Muscle of arm (tissue), 14 donors: ENCODE data around the gene CHDH. TPM values are rescaled to one million over a fixed set of nuclear protein-coding genes. Genes with fewer than 3 reads are reported as not detected.
A peak's percentile ranks its signal among the peaks of the same experiment; 100 is the strongest.

Source experiments
- DNase-seq: peaks from one replicate; pipeline ENCODE4 v3.0.0-alpha.2; 2013
- long read RNA-seq, 11 donors: transcript quantifications; one replicate each; lab custom pipeline, GENCODE V29; 2026
- polyA plus RNA-seq, 12 donors: library from polyadenylated mRNA; unstranded; fragments of 120-200 nt; gene quantifications; one replicate each; pipeline ENCODE4 v1.2.1, GENCODE V29; 2013; ENCODE audit not compliant: insufficient read length in 12 of 12

CHDH gene, protein sequence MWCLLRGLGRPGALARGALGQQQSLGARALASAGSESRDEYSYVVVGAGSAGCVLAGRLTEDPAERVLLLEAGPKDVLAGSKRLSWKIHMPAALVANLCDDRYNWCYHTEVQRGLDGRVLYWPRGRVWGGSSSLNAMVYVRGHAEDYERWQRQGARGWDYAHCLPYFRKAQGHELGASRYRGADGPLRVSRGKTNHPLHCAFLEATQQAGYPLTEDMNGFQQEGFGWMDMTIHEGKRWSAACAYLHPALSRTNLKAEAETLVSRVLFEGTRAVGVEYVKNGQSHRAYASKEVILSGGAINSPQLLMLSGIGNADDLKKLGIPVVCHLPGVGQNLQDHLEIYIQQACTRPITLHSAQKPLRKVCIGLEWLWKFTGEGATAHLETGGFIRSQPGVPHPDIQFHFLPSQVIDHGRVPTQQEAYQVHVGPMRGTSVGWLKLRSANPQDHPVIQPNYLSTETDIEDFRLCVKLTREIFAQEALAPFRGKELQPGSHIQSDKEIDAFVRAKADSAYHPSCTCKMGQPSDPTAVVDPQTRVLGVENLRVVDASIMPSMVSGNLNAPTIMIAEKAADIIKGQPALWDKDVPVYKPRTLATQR
- 1 to 10 TPM in 6 of 12 donors, under 1 TPM in 5, not detected in 1; 0.75 to 2.8 (median 1.0) TPM for polyA plus RNA-seq
- long read RNA-seq, donor 1, full-length matches to known transcripts, result 2 of 2 reads
- long read RNA-seq, donor 1, partial matches to known transcripts, result 0 of 2 reads
- long read RNA-seq, donor 1, other reads (novel, unspliced or antisense), result 0 of 2 reads
- long read RNA-seq, donor 2, result 0 reads
- long read RNA-seq, donor 3, result 0 reads
- long read RNA-seq, donor 4, result 0 reads
- long read RNA-seq, donor 5, result 0 reads
- long read RNA-seq, donor 6, result 0 reads
- long read RNA-seq, donor 7, result 0 reads
- long read RNA-seq, donor 8, result 0 reads
- long read RNA-seq, donor 9, result 0 reads
- long read RNA-seq, donor 10, result 0 reads
- long read RNA-seq, donor 11, result 0 reads

DNA sequence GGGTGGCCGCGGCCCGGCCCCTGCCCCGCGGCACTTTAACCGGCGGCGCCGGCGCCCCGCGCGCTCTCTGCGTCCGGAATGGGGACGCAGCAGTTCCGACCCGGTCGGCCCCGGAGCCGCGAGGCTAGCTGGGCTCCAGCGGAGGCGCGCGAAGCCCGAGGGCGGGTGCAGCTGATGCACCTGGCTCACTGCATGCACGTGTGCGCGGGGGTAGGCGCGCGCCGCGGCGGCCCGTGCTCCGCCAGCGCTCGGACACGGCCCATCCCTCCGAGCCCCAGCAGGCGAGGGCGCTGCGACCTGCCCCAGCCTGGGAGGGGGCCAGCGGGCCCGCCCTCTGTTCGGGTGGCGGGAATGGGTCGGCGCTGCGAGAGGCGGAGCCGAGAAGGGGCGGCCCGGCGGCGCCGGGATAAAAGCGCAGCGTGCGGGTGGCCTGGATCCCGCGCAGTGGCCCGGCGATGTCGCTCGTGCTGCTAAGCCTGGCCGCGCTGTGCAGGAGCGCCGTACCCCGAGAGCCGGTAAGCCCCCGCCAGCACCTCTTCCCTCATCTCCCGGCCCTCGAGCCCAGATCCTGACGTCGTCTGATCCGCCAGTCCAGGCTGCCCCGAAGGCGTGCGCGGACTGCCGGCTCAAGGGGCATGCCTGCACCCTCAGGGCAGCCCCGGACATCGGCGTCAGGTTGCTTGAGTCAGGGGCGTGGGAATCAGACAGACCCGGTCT is at the start of gene CHDH, which contains the start of gene IL17RB:
Gene CHDH, minus strand, starts transcription at position 286 of the 717 bp plus-strand sequence. CDS start 22,411 bp downstream, outside the sequence.
Gene IL17RB, plus strand, starts transcription at position 435 of the 717 bp plus-strand sequence. Its CDS starts 21 bp downstream, at position 456.
- DNase-seq, result peak; percentile 51

DNA sequence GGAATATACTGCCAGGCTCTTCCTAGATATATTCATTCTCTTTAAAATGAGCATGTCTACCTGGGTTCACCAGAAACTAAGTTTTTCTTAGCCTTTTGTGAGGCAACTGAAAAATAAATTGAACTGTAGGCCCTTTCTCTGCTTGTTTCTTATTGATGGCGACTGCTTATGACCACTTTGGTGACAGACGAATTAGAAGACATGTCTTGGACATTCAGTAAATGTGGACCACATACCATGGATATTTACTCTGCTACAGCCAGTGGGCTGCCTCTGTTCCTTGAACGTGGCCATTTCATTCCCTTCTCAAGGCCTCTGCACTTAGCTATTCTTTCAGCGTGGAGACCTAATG is 46.0 kb upstream of the CHDH start:
- no peak for DNase-seq

DNA sequence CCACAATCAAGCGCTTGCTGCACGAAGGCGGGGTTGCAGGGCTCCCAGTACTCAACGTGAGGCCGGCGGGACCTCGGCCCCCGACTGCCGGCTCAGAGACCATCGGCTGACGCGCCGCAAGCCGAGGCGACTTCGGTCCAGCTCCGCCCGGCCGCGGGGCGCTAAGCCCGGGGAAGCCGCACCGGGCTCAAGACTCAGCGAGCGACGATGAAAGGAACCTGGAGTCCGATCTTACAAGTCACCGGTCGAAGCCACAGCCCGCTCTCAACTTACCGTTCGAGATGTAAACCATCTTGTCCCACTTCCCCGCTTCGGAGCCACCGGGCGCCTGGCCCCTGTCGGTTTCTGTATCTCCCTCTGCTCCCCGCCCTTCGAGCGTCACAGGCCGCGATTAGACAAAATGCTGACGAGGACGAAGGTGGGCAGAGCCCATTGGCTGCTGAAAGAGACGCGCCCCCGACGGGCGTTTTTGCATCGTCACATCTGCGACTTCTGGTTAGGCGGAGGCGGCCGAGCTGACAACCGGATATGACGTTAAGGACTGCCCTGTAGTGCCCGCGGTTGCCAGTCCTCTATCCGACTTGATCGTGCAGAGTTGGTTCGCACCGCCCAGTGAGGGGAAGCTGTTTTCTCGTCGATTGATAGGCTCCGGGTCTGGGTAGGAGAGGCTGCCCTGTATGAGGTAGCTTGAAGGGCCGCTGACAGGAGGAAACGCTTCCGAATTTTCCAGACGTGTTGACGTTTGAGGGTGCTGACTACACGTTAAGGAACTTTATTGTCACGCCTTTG is 45.5 kb upstream of the CHDH start, which contains the start of gene SELENOK:
Gene SELENOK, minus strand, starts transcription at position 363 of the 789 bp plus-strand sequence.
- peak; percentile 98 for DNase-seq

DNA sequence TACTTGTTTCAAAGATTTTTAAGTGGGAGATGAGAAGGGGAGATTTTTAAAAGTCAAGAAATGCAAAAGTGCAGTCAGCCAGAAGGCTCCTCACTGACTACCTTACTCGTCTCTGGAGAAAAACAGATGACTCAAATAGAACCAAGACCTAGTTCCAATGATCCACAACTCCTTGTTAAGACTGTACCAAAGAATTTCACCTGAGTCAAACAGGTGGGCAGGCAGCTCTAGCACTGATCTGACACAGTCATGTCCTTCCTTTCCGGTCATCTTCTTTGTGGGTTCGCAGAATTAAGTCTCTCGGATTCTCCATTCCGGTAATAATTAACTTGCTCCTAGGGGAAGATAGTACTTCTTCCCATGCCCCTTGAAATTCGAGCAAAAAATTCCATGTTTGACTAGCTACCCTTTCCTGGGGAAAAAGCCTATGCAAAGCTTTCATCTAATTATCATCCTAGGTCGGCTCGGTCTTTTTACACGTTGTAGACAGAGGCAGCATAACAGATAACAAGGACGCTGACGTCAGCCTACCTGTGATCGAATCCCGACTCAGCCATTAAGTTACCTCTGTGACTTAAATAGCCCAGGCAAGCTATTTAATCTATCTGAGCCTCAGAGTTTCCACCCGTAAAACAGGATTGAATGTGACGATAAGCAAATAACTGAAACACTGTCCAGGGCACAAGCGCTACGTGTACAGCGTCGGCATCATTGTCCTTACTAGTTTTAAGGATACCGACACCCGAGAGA is 44.7 kb upstream of the CHDH start:
- peak; percentile 25 for DNase-seq

DNA sequence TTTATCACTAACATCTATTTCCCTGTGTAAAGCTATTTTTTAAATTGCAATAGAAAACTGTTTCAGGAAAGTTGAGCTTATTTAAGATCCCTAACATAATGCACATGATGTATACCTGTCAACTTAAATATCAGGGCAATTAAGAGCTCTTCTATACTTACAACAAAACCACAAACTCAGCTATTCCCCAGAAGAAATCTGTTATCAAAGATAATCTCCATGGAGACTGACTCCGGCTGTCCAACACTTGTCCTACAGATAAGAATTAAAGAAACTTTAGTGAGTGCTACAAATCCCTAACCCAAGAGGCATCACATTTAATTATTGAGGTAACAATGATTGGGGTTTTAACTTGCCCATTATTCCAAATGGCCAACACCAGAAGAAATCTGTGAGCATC is 42.0 kb upstream of the CHDH start:
- DNase-seq, result no peak

DNA sequence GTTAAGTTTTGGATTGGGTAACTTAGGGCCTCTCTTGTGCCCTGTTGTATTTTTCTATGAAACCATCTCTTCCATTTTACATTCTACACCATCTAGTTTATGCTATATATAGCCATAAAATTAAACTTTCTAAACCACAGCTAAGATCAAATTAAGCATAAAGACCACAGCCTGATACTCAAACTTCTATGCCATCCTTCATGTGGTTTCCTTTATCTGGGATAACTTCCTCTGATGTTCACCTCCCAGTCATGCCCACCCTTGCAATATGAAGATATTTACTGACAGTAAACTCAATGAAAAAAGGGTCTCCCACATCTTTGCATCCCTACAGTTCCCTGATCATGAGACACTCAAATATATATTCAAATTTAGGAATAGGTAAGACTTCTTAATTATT is 41.2 kb upstream of the CHDH start:
- DNase-seq, result no peak

DNA sequence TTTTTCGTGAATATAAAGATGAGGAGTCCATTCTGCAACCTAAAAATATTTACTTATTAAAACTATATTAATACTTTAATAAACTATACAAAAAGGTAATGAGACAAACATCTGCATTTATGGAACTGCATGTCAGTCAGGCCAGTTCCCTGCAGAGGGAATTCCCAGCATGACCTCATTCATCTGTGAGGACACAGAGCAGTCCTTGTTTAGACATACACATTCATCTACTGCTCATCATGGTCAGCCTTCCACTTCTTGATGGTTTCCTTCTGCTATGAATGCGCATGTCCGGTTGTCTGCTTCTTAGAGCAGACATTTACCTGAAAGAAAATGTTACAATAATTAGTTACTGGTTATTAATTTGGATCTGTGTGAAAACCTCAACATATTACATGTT is 39.0 kb upstream of the CHDH start:
- no peak for DNase-seq

DNA sequence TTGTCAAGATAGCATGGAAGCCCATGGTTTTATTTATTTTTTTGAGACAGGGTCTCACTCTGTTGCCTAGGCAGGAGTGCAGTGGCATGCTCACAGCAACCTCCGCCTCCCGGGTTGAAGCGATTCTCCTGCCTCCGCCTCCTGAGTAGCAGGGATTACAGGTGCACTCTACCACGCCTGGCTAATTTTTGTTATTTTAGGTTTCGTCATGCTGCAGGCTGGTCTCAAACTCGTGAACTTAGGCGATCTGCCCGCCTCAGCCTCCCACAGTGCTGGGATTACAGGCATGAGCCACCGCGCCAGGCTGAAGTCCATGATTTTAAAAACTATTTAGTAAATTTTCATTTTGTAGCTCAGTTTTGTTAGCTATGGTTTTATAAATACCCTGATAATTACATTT is 38.4 kb upstream of the CHDH start:
- no peak for DNase-seq

DNA sequence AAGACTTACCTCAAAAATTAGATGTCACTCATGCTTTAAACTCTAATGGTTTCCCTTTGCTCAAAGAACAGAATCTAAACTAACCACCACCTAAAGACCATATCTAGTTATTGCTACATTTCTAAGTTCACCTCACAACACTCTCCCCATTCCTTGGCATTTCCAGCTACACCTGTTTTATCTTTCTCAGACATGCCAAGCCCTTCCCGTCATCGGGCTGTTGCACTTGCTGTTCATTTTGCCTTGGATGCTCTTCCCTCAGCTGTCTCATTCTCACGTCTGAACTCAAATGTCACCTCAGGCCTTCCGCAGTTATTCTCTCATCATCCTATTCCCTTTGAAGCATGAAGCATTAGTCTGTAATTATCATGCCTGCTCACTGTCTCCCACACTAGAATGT is 36.8 kb upstream of the CHDH start:
- DNase-seq, result no peak

DNA sequence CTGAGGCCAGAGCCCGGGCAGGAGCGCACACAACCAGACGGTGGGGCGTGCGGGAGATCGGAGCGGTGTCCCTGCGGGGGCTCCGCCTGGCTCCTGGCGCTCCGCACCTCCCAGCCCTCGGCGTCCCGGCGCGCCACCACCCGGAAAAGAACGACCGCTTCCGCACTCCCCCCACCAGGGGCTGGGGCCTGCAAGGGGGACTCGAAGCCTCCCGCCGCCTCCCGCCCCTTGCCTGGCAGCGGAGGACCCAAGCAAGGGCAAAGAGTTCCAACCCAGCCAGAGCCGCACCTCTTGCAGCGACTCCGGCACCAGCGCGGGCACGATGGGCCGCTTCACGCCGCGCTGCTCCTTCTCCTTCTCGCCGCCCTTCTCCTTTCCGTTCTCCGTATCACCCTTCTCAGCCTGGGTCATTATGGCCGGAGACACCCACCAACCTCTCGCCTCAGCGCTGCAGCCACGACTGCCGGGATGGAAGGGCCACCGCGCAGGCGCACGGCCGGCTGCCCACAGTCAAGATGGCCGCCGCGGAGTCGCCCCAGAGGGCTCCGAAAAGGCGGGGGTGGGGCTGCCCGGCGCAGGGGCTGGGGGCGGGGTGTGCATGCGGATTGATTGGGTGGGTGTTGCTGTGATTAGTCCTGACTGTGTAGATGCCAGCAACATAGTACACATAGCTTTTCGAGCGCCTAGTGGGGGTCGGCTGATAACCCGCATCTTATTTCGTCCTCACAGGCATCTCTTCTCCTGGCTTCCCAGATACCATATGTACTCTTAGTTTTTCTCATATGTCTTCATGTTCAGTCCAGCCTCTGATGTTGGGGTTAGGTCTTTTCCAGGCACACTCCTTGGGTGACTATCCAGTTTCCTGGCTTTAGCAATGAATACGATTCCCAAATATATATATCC is 35.7 kb upstream of the CHDH start, which contains the start of gene ACTR8:
Gene ACTR8, minus strand, starts transcription at position 462 of the 903 bp plus-strand sequence. Its CDS starts 51 bp downstream, at position 411.
- peak; percentile 91 for DNase-seq

DNA sequence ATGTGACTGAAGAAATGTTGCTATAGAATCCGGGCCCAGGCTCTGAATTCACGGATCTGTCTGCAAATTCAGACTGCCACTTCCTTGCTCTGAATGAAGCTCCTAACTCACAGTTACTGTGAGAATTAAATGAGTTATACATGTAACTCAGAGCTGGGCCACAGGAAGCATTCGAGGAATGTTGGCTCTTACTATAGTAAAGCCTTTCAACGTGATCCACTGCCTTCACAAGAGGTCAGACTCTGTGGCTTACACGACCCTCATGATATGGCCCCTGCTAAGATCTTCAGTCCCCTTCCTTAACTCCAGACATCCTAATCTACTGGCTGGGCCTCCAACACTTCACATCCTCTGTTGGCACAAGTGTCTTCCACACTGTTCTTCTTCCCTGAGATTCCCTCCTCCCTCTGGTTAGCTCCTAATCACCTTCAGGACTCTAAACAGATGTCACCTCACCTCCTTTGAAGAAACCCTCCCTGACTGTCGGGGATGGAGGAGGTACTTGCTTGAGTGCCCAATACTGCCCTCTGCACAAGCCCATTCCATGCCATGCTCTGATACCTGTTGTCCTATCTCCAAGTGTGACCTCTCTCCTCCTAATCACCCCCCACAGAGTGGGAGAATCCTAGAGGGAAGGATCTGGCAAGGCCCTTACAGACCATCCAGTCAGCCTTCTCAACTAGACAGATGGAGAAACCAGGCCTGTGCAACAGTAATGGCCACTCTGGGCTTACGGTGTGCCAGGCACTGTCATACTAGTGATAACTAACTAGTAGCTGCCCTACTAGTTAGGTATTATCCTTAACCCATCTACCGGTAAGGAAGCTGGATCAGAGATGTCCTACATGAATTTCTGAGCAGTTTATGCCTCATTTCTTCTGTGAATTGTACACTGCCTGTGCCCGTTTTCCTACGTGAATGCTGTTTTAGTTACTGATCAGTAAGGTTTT is 34.5 kb upstream of the CHDH start:
- no peak for DNase-seq

DNA sequence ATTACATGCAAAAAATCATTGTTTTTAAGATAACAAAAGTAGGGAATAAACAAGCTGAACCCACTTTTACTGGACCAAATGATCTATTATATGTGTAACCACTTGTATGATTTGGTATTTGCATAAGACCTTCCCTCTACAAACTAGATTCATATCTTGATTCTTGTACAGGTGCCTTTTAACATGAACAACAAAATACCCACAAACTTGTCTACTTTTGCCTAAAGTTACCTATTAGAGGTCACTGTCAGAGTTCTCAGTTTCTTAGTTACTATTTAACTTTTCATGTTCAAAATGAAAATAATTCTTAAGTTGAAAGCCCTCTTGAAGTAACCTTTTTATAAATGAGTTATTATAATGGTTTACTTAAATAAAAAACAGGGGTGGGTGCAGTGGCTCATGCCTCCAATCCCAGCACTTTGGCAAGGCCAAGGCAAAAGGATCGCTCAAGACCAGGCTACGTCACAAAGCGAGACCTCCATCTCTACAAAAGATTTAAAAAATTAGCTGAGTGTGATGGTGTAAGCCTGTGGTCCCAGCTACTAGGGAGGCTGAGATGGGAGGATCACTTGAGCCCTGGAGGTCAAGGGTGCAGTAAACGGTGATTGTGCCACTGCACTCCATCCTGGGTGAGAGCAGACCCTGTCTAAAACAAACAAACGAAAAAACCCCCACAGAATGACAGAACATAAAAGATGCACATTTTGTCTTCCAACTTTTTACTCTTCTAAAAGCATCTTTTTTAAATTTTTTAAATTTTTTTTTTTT is 19.7 kb upstream of the CHDH start:
- DNase-seq, result no peak

DNA sequence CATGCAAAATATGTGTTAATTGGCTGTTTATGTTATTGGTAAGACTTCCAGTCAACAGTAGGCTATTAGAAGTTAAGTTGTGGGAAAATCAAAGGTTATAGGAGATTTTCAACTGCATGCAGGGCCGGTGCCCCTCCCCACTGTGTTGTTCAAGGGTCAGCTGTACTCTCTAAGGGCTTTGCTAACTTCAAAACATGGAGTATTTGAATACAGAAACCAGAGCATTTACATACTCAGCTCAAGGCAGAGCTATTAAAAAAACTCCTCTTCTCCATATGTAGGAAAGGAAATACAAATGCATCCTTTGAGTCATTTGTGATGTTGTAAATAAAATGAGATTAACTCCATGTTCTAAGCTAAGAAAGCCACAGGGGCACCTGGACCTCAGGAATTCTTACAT is 16.9 kb upstream of the CHDH start:
- no peak for DNase-seq

DNA sequence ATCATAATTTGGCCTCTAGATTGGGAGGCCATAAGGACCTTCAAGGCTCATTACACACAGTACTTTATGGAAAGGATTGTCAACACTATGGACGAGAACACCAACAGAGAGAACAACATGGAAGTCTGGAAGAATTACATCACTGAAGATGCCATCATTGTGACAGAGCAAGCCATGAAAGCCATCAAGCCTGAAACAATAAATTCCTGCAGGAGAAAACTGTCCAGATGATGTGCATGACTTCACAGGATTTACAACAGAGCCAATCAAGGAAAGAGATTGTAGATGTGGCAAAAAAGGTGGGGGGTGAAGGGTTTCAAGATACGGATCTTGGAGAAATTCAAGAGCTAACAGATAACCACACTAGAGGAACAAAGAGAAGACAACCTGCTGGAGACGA is 16.0 kb upstream of the CHDH start:
- DNase-seq, result no peak

DNA sequence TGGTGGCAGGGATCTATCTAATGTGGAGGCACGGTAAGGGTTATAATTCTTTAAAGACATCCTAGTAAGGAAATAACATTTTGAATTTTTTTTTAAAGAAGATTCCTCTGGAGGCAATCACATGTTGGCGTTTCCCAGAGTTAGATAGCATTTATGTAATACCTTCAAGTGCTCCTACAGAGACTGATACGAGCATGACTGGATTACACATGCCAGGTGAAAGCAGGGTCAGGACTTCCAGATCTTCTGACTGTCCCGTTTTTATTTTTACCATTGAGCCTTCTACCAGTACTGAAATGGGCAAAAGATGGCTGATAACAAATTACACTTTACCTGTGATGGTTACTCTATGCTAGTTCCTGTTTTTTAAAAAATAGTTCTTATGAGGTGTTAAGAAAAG is 14.0 kb upstream of the CHDH start:
- DNase-seq, result no peak

DNA sequence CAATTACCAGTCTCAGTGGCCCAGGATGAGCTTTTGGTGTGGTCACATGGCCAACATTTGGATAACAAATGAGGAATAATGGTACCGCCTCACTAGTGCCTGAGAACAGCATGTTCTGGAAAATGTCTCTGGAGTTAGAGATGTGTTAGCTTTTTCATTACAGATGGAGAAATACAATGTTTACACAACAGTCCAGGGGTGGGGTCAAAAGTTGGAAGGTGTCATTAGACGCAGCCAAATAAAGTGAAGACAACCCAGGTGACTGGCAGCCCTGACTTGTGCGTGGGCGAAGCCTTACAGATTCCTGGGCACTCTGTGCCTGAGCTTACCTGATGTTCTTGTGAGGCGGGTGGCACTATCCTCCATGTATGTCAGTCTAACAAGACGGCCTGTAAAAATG is 13.0 kb upstream of the CHDH start:
- no peak for DNase-seq
